Measurements from ENCODE around the gene HTR2A. TPM values are rescaled to one million over a fixed set of nuclear protein-coding genes. Genes with fewer than 3 reads are reported as not detected.
A peak's percentile ranks its signal among the peaks of the same experiment; 100 is the strongest.

The HTR2A gene
- polyA plus RNA-seq, 1 of the 3 experiments (the other 2 are of a cell fraction): 0.33 TPM

DNA sequence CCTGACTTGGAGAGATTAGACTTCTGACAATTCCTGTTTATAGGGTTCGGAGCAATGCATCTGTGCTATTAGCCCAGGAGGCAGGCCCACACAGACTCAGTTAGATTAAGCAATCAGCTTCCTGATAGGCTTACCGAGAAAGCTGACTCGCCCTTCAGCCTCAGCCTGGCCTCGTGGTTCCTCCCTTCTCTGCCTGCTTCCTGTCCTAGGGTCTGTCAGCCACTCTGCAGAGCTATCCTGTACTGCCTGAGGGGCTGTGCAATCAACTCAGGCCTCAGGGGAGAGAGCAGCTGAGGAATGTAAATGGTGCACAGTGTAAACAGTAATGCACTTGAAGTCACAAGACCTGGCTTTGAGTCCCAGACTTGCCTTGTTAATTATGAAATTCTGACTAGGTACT lies 30.7 kb downstream of the HTR2A start:
- 43% methylated on average over 4 of the region's 4 CpGs for WGBS (ENCODE audit: low lambda C conversion rate)
- Histone ChIP-seq H3K4me2 (no peak overlapping the region), H3K9ac (no peak overlapping the region), H3K4me1 (ENCODE audit: control insufficient read depth in 1 of 2, insufficient read depth in 2 of 2, low read depth in 1 of 2, low read length in 1 of 2) (peaks cover 0 to 6% of the 10 kb centered on the region in 2 experiments; a peak in 2 of 4 replicates), H3K27me3 (ENCODE audit: insufficient read depth) (no peaks in the 10 kb centered on the region), H3K4me3 (ENCODE audit: low read depth in 2 of 2, low read length in 1 of 2) (no peak overlapping the region), H3K36me3 (replicated peaks in 1 of 2; ENCODE audit: control insufficient read depth in 1 of 2, insufficient read depth in 2 of 2, low read length in 1 of 2) (no peaks in the 10 kb centered on the region), H3K79me2 (ENCODE audit: insufficient read depth) (no peaks in the 10 kb centered on the region), H3F3A (replicated peaks; ENCODE audit: insufficient read depth) (no peaks in the 10 kb centered on the region), H3K9me2 (no peaks in the 10 kb centered on the region), H2AFZ (ENCODE audit: low read depth) (no peak overlapping the region; the same call in 1 of the 2 replicates), H4K20me1 (ENCODE audit: insufficient read depth) (no peaks in the 10 kb centered on the region), H3K9me3 (no peaks in the 10 kb centered on the region), H3K27ac (ENCODE audit: low read depth in 2 of 2, low read length in 1 of 2) (no peak overlapping the region)
- CTCF ChIA-PET: interaction anchor here (0.9 to 1.5 kb wide), 3 partner anchors 12 to 28 kb away, joined by 3 to 5 read pairs (median 3); no protein-coding TSS in a partner anchor
- POLR2A ChIA-PET: no interaction called here
- DNase-seq: peak; percentile 21
- TF ChIP-seq, protein P1, sequence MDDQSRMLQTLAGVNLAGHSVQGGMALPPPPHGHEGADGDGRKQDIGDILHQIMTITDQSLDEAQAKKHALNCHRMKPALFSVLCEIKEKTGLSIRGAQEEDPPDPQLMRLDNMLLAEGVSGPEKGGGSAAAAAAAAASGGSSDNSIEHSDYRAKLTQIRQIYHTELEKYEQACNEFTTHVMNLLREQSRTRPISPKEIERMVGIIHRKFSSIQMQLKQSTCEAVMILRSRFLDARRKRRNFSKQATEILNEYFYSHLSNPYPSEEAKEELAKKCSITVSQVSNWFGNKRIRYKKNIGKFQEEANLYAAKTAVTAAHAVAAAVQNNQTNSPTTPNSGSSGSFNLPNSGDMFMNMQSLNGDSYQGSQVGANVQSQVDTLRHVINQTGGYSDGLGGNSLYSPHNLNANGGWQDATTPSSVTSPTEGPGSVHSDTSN (IDR thresholded peaks at IDR 0.05): no peak
- 0 out of 2 replicates have a peak, but pooled peaks have one; percentile 18 for TF ChIP-seq RCOR1 (IDR thresholded peaks at IDR 0.05; ENCODE audit: low read length)

DNA sequence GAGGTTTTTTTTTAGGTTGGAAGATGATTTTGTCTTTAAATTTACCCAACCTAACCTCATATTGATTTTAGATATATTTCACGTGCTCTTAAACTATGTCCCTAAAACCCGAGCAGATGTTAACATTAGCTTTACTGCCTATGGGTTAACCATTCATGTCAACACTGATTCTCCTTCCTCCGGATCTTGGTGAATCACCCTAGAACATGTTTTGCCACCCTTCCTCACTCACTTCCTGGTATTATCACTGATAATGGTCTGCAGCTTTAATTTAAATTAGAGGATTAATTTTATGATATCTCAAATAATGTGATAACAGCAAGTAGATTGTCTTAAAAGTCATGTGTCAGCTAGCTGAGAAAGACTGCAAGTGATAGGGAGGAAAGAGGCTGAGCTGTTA lies 31.9 kb downstream of the HTR2A start:
- Histone ChIP-seq H4K20me1 (ENCODE audit: insufficient read depth) (no peaks in the 10 kb centered on the region), H3K27ac (ENCODE audit: low read depth in 2 of 2, low read length in 1 of 2) (no peak overlapping the region), H3F3A (replicated peaks; ENCODE audit: insufficient read depth) (no peaks in the 10 kb centered on the region), H3K4me3 (ENCODE audit: low read depth in 2 of 2, low read length in 1 of 2) (no peak overlapping the region), H3K36me3 (replicated peaks in 1 of 2; ENCODE audit: control insufficient read depth in 1 of 2, insufficient read depth in 2 of 2, low read length in 1 of 2) (no peaks in the 10 kb centered on the region), H3K79me2 (ENCODE audit: insufficient read depth) (no peaks in the 10 kb centered on the region), H3K4me2 (no peak overlapping the region), H3K9me3 (no peaks in the 10 kb centered on the region), H3K27me3 (ENCODE audit: insufficient read depth) (no peaks in the 10 kb centered on the region), H3K9ac (no peak overlapping the region), H3K9me2 (no peaks in the 10 kb centered on the region), H3K4me1 (ENCODE audit: control insufficient read depth in 1 of 2, insufficient read depth in 2 of 2, low read depth in 1 of 2, low read length in 1 of 2) (peaks cover 0 to 13% of the 10 kb centered on the region in 2 experiments; a peak in 2 of 4 replicates), H2AFZ (ENCODE audit: low read depth) (no peak overlapping the region)
- WGBS (ENCODE audit: low lambda C conversion rate): 54% methylated on average over 3 of the region's 3 CpGs
- TF ChIP-seq FOSL2 (IDR thresholded peaks at IDR 0.05; ENCODE audit: borderline replicate concordance, low read depth) (no peak), NRF1 (IDR thresholded peaks at IDR 0.05; ENCODE audit: low read depth, low read length) (no peak)
- DNase-seq: no peak
- ChIA-PET POLR2A (no interaction called here), CTCF (interaction anchor here (0.7 to 1.4 kb wide), 2 partner anchors 34 to 58 kb away, joined by 3 to 5 read pairs; no protein-coding TSS in a partner anchor)

DNA sequence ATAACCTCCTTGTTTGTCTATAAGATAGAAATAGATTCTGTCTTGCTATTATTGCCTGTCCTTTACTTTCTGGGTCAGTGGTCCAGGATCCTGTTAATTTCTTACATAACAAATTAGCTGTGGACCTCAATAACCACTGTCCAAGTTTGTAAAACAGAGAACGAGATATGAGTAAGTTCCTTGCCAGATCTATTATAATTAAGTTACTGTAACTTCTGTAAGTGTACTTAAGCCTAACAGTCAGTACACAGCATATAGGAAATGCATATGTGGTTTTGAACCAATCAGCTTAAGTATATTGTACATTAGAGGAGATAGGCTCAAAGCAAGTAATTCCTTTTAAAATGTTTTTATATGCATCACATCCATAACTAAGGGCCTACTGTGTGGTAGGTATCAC lies 34.9 kb downstream of the HTR2A start:
- Histone ChIP-seq H3K79me2 (ENCODE audit: insufficient read depth) (no peaks in the 10 kb centered on the region), H3F3A (replicated peaks; ENCODE audit: insufficient read depth) (no peaks in the 10 kb centered on the region), H3K27ac (ENCODE audit: low read depth in 2 of 2, low read length in 1 of 2) (no peak overlapping the region), H3K36me3 (replicated peaks in 1 of 2; ENCODE audit: control insufficient read depth in 1 of 2, insufficient read depth in 2 of 2, low read length in 1 of 2) (no peaks in the 10 kb centered on the region), H3K4me2 (no peak overlapping the region), H3K9me2 (no peaks in the 10 kb centered on the region), H3K4me3 (ENCODE audit: low read depth in 2 of 2, low read length in 1 of 2) (no peak overlapping the region), H3K4me1 (ENCODE audit: control insufficient read depth in 1 of 2, insufficient read depth in 2 of 2, low read depth in 1 of 2, low read length in 1 of 2) (peaks cover 0 to 14% of the 10 kb centered on the region in 2 experiments; a peak in 2 of 4 replicates), H3K9ac (no peak overlapping the region), H3K27me3 (ENCODE audit: insufficient read depth) (no peaks in the 10 kb centered on the region), H2AFZ (ENCODE audit: low read depth) (no peak overlapping the region), H3K9me3 (no peaks in the 10 kb centered on the region), H4K20me1 (ENCODE audit: insufficient read depth) (no peaks in the 10 kb centered on the region)
- WGBS (ENCODE audit: low lambda C conversion rate): 71% methylated on average over 1 of the region's 1 CpG
- no peak for DNase-seq
- ChIA-PET CTCF (interaction anchor here (1.2 kb wide), 1 partner anchor 31 kb away, joined by 3 read pairs; no protein-coding TSS in a partner anchor), POLR2A (no interaction called here)
- TF ChIP-seq SMC3 (IDR thresholded peaks at IDR 0.05; ENCODE audit: low read depth, low read length): no peak
- TF ChIP-seq TAF1 (IDR thresholded peaks at IDR 0.05; ENCODE audit: borderline replicate concordance, low read depth, low read length): no peak
- TF ChIP-seq CHD2 (IDR thresholded peaks at IDR 0.05; ENCODE audit: low read length, partially characterized antibody): no peak
- no peak for TF ChIP-seq YY1 (IDR thresholded peaks at IDR 0.05; ENCODE audit: low read depth)
- TF ChIP-seq, protein P2, sequence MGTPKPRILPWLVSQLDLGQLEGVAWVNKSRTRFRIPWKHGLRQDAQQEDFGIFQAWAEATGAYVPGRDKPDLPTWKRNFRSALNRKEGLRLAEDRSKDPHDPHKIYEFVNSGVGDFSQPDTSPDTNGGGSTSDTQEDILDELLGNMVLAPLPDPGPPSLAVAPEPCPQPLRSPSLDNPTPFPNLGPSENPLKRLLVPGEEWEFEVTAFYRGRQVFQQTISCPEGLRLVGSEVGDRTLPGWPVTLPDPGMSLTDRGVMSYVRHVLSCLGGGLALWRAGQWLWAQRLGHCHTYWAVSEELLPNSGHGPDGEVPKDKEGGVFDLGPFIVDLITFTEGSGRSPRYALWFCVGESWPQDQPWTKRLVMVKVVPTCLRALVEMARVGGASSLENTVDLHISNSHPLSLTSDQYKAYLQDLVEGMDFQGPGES (IDR thresholded peaks at IDR 0.05; ENCODE audit: low read depth, low read length): no peak
- no peak for TF ChIP-seq NRF1 (IDR thresholded peaks at IDR 0.05; ENCODE audit: low read depth, low read length)
- no peak for TF ChIP-seq JUND (IDR thresholded peaks at IDR 0.05)
- no peak for TF ChIP-seq EZH2phosphoT487 (IDR thresholded peaks at IDR 0.05; ENCODE audit: borderline replicate concordance, low read depth)
- TF ChIP-seq, protein P3, sequence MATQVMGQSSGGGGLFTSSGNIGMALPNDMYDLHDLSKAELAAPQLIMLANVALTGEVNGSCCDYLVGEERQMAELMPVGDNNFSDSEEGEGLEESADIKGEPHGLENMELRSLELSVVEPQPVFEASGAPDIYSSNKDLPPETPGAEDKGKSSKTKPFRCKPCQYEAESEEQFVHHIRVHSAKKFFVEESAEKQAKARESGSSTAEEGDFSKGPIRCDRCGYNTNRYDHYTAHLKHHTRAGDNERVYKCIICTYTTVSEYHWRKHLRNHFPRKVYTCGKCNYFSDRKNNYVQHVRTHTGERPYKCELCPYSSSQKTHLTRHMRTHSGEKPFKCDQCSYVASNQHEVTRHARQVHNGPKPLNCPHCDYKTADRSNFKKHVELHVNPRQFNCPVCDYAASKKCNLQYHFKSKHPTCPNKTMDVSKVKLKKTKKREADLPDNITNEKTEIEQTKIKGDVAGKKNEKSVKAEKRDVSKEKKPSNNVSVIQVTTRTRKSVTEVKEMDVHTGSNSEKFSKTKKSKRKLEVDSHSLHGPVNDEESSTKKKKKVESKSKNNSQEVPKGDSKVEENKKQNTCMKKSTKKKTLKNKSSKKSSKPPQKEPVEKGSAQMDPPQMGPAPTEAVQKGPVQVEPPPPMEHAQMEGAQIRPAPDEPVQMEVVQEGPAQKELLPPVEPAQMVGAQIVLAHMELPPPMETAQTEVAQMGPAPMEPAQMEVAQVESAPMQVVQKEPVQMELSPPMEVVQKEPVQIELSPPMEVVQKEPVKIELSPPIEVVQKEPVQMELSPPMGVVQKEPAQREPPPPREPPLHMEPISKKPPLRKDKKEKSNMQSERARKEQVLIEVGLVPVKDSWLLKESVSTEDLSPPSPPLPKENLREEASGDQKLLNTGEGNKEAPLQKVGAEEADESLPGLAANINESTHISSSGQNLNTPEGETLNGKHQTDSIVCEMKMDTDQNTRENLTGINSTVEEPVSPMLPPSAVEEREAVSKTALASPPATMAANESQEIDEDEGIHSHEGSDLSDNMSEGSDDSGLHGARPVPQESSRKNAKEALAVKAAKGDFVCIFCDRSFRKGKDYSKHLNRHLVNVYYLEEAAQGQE (IDR thresholded peaks at IDR 0.05; ENCODE audit: low read depth, low read length): no peak
- no peak for TF ChIP-seq TCF12 (IDR thresholded peaks at IDR 0.05)
- no peak for TF ChIP-seq GABPA (IDR thresholded peaks at IDR 0.05; ENCODE audit: low read depth)
- TF ChIP-seq NFIC (IDR thresholded peaks at IDR 0.05; ENCODE audit: borderline replicate concordance): no peak
- no peak for TF ChIP-seq EP300 (IDR thresholded peaks at IDR 0.05; ENCODE audit: borderline replicate concordance in 1 of 2, low read depth in 1 of 2, low read length in 1 of 2)
